Measurements from ENCODE around the gene SHISAL1.

The SHISAL1 gene

DNA sequence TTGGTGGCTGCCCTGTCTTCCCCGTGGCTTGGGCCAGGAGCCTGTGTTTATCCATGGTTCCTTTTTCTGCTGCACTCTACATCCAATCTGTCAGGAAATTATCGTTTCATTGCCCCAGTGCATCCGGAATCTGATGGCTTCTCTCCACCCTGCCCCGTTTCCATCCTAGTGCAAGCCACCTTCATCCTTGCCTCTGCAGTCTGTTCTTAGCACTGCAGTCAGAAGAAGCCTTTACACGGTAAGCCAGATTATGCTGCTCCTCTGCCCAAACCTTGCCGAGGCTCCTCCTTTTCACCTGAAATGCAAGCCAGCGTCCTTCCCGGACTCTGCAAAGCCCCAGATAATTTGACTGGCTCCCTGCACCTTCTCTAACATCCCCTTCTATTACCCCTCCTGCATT is 86.9 kb downstream of the SHISAL1 start:
- no peak overlapping the region for H3K9ac ChIP-seq
- no peak overlapping the region for H2AFZ ChIP-seq
- H3K79me2 ChIP-seq, result no peaks in the 10 kb centered on the region
- no peak overlapping the region for H3K4me2 ChIP-seq (ENCODE audit: low read length)
- H3K4me3 ChIP-seq (ENCODE audit: low read depth, low read length), result no peak overlapping the region
- no peaks in the 10 kb centered on the region for H3K4me1 ChIP-seq
- TF ChIP-seq, protein P1, sequence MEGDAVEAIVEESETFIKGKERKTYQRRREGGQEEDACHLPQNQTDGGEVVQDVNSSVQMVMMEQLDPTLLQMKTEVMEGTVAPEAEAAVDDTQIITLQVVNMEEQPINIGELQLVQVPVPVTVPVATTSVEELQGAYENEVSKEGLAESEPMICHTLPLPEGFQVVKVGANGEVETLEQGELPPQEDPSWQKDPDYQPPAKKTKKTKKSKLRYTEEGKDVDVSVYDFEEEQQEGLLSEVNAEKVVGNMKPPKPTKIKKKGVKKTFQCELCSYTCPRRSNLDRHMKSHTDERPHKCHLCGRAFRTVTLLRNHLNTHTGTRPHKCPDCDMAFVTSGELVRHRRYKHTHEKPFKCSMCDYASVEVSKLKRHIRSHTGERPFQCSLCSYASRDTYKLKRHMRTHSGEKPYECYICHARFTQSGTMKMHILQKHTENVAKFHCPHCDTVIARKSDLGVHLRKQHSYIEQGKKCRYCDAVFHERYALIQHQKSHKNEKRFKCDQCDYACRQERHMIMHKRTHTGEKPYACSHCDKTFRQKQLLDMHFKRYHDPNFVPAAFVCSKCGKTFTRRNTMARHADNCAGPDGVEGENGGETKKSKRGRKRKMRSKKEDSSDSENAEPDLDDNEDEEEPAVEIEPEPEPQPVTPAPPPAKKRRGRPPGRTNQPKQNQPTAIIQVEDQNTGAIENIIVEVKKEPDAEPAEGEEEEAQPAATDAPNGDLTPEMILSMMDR (IDR thresholded peaks at IDR 0.05), result no peak
- no peak overlapping the region for H3K27ac ChIP-seq
- no peaks in the 10 kb centered on the region for H3K36me3 ChIP-seq (ENCODE audit: control insufficient read depth, insufficient read depth, low read length)
- H3K9me3 ChIP-seq (ENCODE audit: control insufficient read depth, low read length), result no peaks in the 10 kb centered on the region
- no peaks in the 10 kb centered on the region for H3K27me3 ChIP-seq (ENCODE audit: control insufficient read depth, insufficient read depth, low read length)

DNA sequence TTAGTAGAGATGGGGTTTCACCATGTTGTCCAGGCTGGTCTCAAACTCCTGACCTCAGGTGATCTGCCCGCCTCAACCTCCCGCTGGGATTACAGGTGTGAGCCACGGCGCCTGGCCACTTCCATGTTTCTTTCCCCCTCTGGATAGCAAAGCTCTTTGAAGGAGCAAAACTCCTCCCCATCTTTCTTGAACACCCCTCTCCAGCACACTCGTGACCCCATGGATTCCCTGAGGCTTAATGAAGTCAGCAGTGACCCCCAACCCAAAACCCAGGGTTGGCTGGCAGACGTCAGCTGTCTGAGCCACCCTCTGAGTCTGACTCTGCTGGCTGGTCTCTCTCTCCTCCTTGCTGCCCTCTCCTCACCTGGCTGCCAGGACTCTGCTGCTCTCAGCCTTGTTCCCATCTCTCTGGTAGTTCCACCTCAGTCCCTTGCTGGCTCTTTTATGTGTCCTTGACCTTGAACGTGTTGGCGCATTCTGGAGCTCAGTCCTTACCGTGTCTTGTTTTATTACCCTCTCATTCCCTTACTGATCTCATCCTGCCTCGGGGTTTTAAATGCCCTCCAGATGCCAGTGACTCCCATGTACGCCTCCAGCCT is 87.6 kb downstream of the SHISAL1 start:
- H3K27ac ChIP-seq, result no peak overlapping the region
- H3K27me3 ChIP-seq (ENCODE audit: control insufficient read depth, insufficient read depth, low read length), result no peaks in the 10 kb centered on the region
- no peaks in the 10 kb centered on the region for H3K36me3 ChIP-seq (ENCODE audit: control insufficient read depth, insufficient read depth, low read length)
- H3K9ac ChIP-seq, result no peak overlapping the region
- no peaks in the 10 kb centered on the region for H3K4me1 ChIP-seq
- no peaks in the 10 kb centered on the region for H3K9me3 ChIP-seq (ENCODE audit: control insufficient read depth, low read length)
- no peak overlapping the region for H3K4me2 ChIP-seq (ENCODE audit: low read length)
- H3K79me2 ChIP-seq, result no peaks in the 10 kb centered on the region
- TF ChIP-seq, protein P1 (IDR thresholded peaks at IDR 0.05), result no peak
- no peak overlapping the region for H2AFZ ChIP-seq
- H3K4me3 ChIP-seq (ENCODE audit: low read depth, low read length), result no peak overlapping the region

DNA sequence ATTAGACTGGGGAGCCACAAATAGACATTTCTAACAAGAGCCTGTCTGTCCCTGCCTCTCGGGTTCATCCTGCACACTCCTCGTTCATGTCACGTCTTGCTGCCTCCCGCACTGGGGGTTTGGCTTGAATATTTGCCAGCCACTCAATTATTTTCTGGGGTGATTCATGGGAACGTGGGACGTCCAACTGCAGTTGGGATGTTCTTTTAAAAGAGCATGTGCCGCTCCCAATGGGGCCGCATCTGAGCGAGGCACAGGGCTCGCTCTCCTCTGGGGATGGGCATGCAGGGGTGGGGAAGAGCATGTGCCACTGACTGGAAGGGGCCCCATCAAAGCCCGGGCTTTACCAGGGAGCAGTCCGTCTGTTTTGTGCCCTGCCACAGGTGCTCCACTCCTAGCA is 88.6 kb downstream of the SHISAL1 start:
- Histone ChIP-seq H3K9ac (no peak overlapping the region), H3K27me3 (ENCODE audit: control insufficient read depth, insufficient read depth, low read length) (no peaks in the 10 kb centered on the region), H3K9me3 (ENCODE audit: control insufficient read depth, low read length) (no peaks in the 10 kb centered on the region), H3K4me1 (no peaks in the 10 kb centered on the region), H3K4me3 (ENCODE audit: low read depth, low read length) (no peak overlapping the region), H3K4me2 (ENCODE audit: low read length) (no peak overlapping the region), H3K79me2 (no peaks in the 10 kb centered on the region), H3K36me3 (ENCODE audit: control insufficient read depth, insufficient read depth, low read length) (no peaks in the 10 kb centered on the region), H2AFZ (no peak overlapping the region), H3K27ac (no peak overlapping the region)
- TF ChIP-seq, protein P1 (IDR thresholded peaks at IDR 0.05), result no peak

DNA sequence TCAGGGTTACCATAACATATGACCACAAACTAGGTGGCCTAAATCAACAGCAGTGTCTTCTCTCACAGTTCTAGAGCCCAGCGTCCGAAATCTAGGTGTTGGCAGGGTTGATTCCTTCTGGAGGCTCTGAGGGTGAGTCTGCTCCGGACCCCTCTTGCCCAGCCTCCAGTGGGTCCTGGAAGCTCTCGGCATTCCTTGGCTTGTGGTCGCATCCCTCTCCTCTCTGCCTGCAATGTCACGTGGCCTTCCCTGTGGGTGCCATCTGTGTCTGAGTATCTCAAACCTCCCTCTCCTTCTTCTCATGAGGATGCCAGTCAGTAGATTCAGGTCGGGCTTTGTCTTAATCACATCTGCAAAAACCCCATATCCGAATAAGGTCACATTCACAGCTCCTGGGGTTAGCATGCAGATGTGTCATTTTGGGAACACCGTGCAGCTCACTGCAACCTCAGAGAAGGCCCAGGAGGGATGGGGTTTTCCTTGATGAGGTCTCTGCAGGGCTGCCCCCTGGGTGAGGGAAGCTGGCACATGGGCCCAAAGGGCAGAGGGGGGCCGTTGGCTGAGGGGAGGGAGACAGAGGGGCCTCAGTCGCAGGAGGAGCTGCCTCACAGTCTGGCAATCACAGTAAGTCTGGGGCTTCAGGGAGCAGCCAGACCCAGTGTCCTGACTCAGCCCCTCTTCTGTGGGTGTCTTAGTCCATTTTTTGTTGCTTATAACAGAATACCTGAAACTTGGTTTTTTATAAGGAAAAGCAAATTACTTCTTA is 90.9 kb downstream of the SHISAL1 start:
- Histone ChIP-seq H3K9ac (no peak overlapping the region), H3K4me3 (ENCODE audit: low read depth, low read length) (no peak overlapping the region), H2AFZ (no peak overlapping the region)

More for the DNA sequence above, 90.9 kb downstream of the SHISAL1 start:
- H3K9me3 ChIP-seq (ENCODE audit: control insufficient read depth, low read length), result no peaks in the 10 kb centered on the region
- H3K79me2 ChIP-seq, result no peaks in the 10 kb centered on the region
- H3K27me3 ChIP-seq (ENCODE audit: control insufficient read depth, insufficient read depth, low read length), result no peaks in the 10 kb centered on the region
- no peak overlapping the region for H3K4me2 ChIP-seq (ENCODE audit: low read length)
- TF ChIP-seq, protein P1 (IDR thresholded peaks at IDR 0.05), result no peak
- no peak overlapping the region for H3K27ac ChIP-seq
- H3K4me1 ChIP-seq, result no peaks in the 10 kb centered on the region
- H3K36me3 ChIP-seq (ENCODE audit: control insufficient read depth, insufficient read depth, low read length), result no peaks in the 10 kb centered on the region
